Hepatocyte (in vitro differentiated cells): ENCODE data around the gene DCST2.

Source experiments
- EZH2 ChIP-seq: fragments of 200-600 bp; sonication (generic); IDR thresholded peaks from 2 replicates; pipeline ENCODE4 v1.6.1; 2016; ENCODE audit warnings: antibody characterized with exemption, mild to moderate bottlenecking, borderline replicate concordance
- TF ChIP-seq, protein P1 (sequence below): fragments of 200-600 bp; sonication (generic); IDR thresholded peaks from 2 replicates; pipeline ENCODE4 v1.5.1; 2016; ENCODE audit warnings: antibody characterized with exemption, mild to moderate bottlenecking; ENCODE audit not compliant: poor library complexity

GRCh38 chr1:154982341-154982740, 51.2 kb downstream of the DCST2 start:
- TF ChIP-seq, protein P1, sequence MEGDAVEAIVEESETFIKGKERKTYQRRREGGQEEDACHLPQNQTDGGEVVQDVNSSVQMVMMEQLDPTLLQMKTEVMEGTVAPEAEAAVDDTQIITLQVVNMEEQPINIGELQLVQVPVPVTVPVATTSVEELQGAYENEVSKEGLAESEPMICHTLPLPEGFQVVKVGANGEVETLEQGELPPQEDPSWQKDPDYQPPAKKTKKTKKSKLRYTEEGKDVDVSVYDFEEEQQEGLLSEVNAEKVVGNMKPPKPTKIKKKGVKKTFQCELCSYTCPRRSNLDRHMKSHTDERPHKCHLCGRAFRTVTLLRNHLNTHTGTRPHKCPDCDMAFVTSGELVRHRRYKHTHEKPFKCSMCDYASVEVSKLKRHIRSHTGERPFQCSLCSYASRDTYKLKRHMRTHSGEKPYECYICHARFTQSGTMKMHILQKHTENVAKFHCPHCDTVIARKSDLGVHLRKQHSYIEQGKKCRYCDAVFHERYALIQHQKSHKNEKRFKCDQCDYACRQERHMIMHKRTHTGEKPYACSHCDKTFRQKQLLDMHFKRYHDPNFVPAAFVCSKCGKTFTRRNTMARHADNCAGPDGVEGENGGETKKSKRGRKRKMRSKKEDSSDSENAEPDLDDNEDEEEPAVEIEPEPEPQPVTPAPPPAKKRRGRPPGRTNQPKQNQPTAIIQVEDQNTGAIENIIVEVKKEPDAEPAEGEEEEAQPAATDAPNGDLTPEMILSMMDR: no peak
- no peak for TF ChIP-seq EZH2
